AG04449 (cell line): Measurements from ENCODE around the gene ARID3C.
"Not testable (repeated sequence)": the region's sequence is repeated elsewhere in the genome, so short reads cannot be mapped to it uniquely, and the experiment has no call there.

ENCODE experiments used
- CTCF ChIA-PET: fragments of 350-600 bp; formaldehyde crosslinking; extraction: SDS; loops from one replicate; lab custom pipeline; 2021; ENCODE audit warnings: antibody characterized with exemption; lab: Yijun Ruan, JAX
- POLR2A ChIA-PET: fragments of 400-600, 350-600 bp; formaldehyde crosslinking; extraction: SDS; loops from one replicate; lab custom pipeline; 2020; ENCODE audit warnings: antibody characterized with exemption, inconsistent platforms; lab: Yijun Ruan, JAX
- DNase-seq: peaks from one replicate; pipeline ENCODE4 v3.0.0-alpha.2; 2010; ENCODE audit warnings: low read depth, low spot score
- H3K4me3 ChIP-seq: 2 replicates; pipeline ENCODE4 v1.5.1; 2011; ENCODE audit warnings: low read depth, mild to moderate bottlenecking, control low read depth, low read length
- TF ChIP-seq, protein P1 (sequence below): IDR thresholded peaks from one replicate; pipeline ENCODE4 v1.5.1; 2011; ENCODE audit warnings: mild to moderate bottlenecking, moderate library complexity, low read length, control low read depth, inconsistent platforms; ENCODE audit not compliant: insufficient read depth; ENCODE audit errors: missing control alignments

The ARID3C gene

DNA sequence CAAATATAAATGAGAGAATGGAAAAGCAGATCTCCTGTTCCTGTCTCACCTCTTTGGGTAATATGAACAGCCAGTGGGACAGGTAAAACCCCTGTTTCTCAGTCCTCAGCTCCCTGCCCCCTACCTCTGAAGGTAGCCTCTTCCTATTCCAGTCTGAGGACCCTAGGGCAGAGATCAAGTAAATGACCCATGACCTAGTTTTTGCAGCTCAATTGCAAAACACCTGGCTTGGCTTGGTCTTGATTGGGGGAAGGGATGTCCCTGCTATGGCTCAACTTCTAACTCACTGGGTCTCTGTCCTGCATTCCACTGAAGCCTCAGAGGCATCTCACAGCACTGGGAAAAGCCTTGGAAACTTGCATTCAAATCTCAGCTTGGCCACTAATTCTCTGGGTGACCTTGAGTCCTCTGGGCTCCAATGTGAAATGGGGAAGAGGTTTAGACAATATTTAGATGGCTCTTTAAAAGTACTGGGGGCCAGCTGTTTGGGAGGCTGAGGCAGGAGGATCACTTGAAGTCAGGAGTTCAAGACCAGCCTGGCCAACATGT is 16.0 kb upstream of the ARID3C start:
- CTCF ChIA-PET, result interaction anchor here (1.1 to 13.8 kb wide), 5 partner anchors 10 to 241 kb away, joined by 3 to 180 read pairs (median 5); partner anchors contain the start of genes CCL27 and SIGMAR1
- TF ChIP-seq, protein P1, sequence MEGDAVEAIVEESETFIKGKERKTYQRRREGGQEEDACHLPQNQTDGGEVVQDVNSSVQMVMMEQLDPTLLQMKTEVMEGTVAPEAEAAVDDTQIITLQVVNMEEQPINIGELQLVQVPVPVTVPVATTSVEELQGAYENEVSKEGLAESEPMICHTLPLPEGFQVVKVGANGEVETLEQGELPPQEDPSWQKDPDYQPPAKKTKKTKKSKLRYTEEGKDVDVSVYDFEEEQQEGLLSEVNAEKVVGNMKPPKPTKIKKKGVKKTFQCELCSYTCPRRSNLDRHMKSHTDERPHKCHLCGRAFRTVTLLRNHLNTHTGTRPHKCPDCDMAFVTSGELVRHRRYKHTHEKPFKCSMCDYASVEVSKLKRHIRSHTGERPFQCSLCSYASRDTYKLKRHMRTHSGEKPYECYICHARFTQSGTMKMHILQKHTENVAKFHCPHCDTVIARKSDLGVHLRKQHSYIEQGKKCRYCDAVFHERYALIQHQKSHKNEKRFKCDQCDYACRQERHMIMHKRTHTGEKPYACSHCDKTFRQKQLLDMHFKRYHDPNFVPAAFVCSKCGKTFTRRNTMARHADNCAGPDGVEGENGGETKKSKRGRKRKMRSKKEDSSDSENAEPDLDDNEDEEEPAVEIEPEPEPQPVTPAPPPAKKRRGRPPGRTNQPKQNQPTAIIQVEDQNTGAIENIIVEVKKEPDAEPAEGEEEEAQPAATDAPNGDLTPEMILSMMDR, result no peak
- H3K4me3 ChIP-seq, result no peak overlapping the region
- POLR2A ChIA-PET, result no interaction called here
- no peak for DNase-seq

DNA sequence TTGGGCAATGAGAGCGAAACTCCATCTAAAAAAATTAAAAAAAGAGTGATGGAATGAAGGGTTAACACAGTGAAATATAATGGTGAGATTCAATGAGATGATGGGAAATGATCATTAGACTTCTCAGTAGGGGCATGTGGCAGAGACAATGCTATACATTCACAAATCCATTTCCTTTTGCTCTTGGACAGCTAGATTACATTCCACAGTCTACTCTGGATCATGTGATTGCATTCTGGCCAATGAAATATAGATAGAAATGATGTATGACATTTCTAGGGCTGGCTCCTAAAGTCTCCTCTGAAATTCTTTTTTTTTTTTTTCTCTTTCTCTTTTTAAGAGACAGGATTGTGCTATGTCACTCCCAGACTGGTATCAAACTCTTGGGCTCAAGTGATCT is 13.8 kb upstream of the ARID3C start:
- CTCF ChIA-PET, result interaction anchor here (0.9 to 8.2 kb wide), 3 partner anchors 8 to 21 kb away, joined by 3 to 180 read pairs (median 3); partner anchors contain the start of gene SIGMAR1
- DNase-seq, result no peak
- H3K4me3 ChIP-seq, result no peak overlapping the region
- TF ChIP-seq, protein P1, result no peak
- POLR2A ChIA-PET, result interaction anchor here (1.6 kb wide), 1 partner anchor 14 kb away, joined by 3 read pairs; no protein-coding TSS in a partner anchor

DNA sequence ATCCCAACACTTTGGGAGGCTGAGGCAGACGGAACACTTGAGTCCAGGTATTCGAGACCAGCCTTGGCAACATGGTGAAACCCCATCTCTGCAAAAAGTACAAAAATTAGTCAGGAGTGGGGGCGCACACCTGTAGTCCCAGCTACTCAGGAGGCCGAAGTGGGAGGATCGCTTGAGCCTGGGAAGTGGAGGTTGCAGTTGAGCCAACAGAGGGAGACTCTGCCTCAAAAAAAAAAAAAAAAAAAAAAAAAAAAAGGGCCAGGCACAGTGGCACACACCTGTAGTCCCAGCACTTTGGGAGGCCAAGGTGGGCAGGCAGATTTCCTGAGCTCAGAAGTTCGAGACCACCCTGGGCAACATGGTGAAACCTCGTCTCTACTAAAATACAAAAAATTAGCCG is 10.5 kb upstream of the ARID3C start:
- not testable (repeated sequence) for DNase-seq, H3K4me3 ChIP-seq
- ChIA-PET POLR2A (interaction anchor here (0.7 kb wide), 1 partner anchor 12 kb away, joined by 4 read pairs; no protein-coding TSS in a partner anchor), CTCF (interaction anchor here (1.3 to 10.9 kb wide), 4 partner anchors 7 to 82 kb away, joined by 3 to 180 read pairs (median 74); partner anchors contain the start of genes DCTN3 and GALT)

DNA sequence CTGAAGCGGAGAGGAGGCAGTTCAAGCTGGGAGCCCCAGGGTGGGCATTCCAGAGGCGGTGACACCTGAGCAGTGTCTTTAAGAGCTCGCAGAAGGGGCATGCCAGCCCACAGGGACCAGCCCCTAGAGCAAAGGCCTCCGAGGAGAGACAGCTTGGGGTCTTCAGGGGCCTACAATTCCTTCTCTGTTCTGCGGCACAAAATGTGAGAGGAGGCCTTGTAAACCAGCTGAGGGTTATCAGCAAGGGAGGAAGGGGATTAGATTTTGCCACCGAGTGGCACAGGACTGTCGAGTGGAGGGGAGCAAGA is 9.2 kb upstream of the ARID3C start:
- ChIA-PET POLR2A (interaction anchor here (1.1 to 2.0 kb wide), 4 partner anchors 8 to 187 kb away, joined by 3 to 31 read pairs (median 6); partner anchors contain the start of genes GALT and IL11RA), CTCF (interaction anchor here (0.9 to 10.9 kb wide), 12 partner anchors 8 to 62 kb away, joined by 3 to 274 read pairs (median 10); partner anchors contain the start of genes ARID3C, DCTN3, GALT and IL11RA)
- H3K4me3 ChIP-seq, result peak overlapping the region; percentile 80
- DNase-seq, result no peak
- TF ChIP-seq, protein P1, result no peak

DNA sequence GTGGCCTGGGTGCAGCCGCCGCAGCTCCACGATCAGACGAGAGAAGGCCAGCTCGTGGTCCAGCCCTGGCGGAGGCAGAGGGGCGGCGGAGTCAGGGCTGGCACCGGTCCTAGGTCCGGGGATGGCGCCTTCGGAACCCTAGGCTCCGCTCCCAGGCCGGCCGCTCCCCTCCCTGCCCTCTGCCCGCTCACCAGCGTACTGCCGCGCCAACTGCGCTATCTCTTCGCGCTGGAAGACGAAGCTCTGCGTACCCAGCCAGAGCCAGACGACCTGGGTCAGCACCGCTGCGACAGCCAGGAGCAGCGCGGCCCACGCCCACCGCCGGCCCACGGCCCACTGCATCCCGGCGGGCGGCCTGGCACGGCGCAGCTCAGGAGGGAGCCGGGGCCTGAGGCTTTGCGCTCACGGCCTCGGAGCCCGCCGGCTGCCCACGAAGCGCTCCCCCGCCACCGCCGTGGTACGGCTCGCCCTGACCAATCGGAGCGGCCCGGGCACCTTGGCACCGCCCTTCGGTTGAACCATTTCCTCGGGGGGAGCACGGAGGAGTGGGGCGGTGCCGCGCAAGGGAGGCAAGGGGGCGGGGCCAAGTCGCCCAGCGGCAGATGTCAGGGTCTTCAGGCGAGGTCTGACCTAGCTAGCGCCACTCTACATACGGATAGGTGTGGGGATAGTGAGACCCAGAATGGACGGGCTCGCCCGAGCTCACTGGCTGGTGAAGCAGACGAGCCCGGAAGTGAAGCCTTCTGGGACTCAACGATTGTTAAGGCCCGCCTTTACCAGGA is 8.7 kb upstream of the ARID3C start, which contains the start of gene SIGMAR1:
Gene SIGMAR1 (minus strand): TSS at position 432 of the 782 bp plus-strand sequence. CDS start 90 bp downstream, at position 342.
- POLR2A ChIA-PET, result interaction anchor here (0.9 to 2.0 kb wide), 5 partner anchors 9 to 186 kb away, joined by 3 to 31 read pairs (median 5); partner anchors contain the start of genes DNAI1, FAM219A, GALT and IL11RA
- DNase-seq, result no peak
- CTCF ChIA-PET, result interaction anchor here (0.9 to 10.9 kb wide), 14 partner anchors 8 to 823 kb away, joined by 3 to 274 read pairs (median 6); partner anchors contain the start of genes ARID3C, DCTN3, GALT and IL11RA
- TF ChIP-seq, protein P1, result no peak
- H3K4me3 ChIP-seq, result peak within 1 kb of the TSS; percentile 80

DNA sequence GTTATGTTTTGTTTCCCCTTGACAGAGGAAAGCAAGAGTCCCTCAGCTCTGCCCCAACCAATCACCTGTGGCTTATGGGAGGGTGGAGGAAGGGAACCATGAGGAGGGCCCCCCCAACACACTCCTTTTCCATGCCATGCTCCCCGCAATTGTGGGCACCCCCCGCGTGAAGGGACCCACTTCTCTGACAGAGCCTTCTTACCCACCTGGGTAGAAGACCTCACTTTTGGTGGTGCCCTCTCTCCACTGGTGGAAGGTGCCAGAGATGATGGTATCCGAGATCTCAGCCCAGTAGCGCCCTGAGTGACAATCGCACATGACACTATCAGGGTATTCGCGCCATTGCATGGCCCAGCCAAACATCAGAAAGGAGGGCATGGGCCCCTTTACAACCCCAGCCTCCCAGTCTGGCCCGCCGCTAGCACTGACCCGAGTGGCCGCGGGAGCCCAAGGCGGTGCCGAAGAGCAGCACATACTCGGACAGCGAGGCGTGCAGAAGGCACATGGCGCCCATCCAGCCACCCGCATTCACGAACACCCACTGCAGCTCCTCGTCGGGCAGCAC is 8.0 kb upstream of the ARID3C start:
- DNase-seq, result no peak
- CTCF ChIA-PET, result interaction anchor here (0.9 to 10.9 kb wide), 12 partner anchors 8 to 823 kb away, joined by 3 to 274 read pairs (median 6); partner anchors contain the start of genes ARID3C, DCTN3, GALT and IL11RA
- TF ChIP-seq, protein P1, result no peak

More for the DNA sequence above, 8.0 kb upstream of the ARID3C start:
- POLR2A ChIA-PET, result interaction anchor here (0.9 to 2.0 kb wide), 4 partner anchors 10 to 178 kb away, joined by 3 to 31 read pairs (median 6); partner anchors contain the start of genes DNAI1, FAM219A, GALT and IL11RA
- H3K4me3 ChIP-seq, result peak overlapping the region; percentile 80
